Kidney (tissue), 14 donors: ENCODE data around the gene FKBP1B. TPM values are rescaled to one million over a fixed set of nuclear protein-coding genes. Genes with fewer than 3 reads are reported as not detected.

ENCODE experiments used
- DNase-seq, 5 donors: peaks; one replicate each; pipeline ENCODE4 v3.0.0-alpha.2; 2013 to 2020
- FAIRE-seq: peaks from 2 replicates; lab custom pipeline; 2012; peaks lifted over from hg19 to GRCh38; lab: Jason Lieb, UNC
- H3K27ac ChIP-seq, 2 donors: one replicate each; pipeline ENCODE4 v1.7.0; 2013; ENCODE audit warnings: low read depth in 2 of 2, low read length in 2 of 2, inconsistent platforms in 1 of 2
- H3K27me3 ChIP-seq: one replicate; pipeline ENCODE4 v1.7.1; 2013; ENCODE audit warnings: low read length, inconsistent platforms; ENCODE audit not compliant: control insufficient read depth, insufficient read depth
- H3K36me3 ChIP-seq, 3 donors: one replicate each; pipeline versions ENCODE4 v1.7.0 to v1.7.1; 2013; ENCODE audit warnings: low read length in 3 of 3, control low read depth in 1 of 3, inconsistent platforms in 1 of 3; ENCODE audit not compliant: insufficient read depth in 3 of 3, control insufficient read depth in 2 of 3
- H3K4me1 ChIP-seq, 3 donors: one replicate each; pipeline versions ENCODE4 v1.7.0 to v1.7.1; 2013; ENCODE audit warnings: low read length in 3 of 3, inconsistent platforms in 1 of 3, low read depth in 1 of 3; ENCODE audit not compliant: control insufficient read depth in 2 of 3, insufficient read depth in 2 of 3
- H3K4me3 ChIP-seq, 3 donors: one replicate each; pipeline versions ENCODE4 v1.7.0 to v1.8.1; 2013; ENCODE audit warnings: low read length in 3 of 3, control low read depth in 1 of 3, inconsistent platforms in 1 of 3
- H3K9ac ChIP-seq, 3 donors: one replicate each; pipeline versions ENCODE4 v1.7.0 to v1.7.1; 2013; ENCODE audit warnings: low read length in 3 of 3, control low read depth in 1 of 3, inconsistent platforms in 1 of 3
- H3K9me3 ChIP-seq, 3 donors: one replicate each; pipeline versions ENCODE4 v1.7.0 to v1.7.1; 2013; ENCODE audit warnings: low read length in 3 of 3, control low read depth in 1 of 3, inconsistent platforms in 1 of 3; ENCODE audit not compliant: control insufficient read depth in 2 of 3, insufficient read depth in 1 of 3
- CTCF ChIP-seq: IDR thresholded peaks from 3 replicates; pipeline ENCODE4 v1.5.1; 2012; ENCODE audit warnings: mild to moderate bottlenecking, moderate library complexity, borderline replicate concordance; ENCODE audit not compliant: insufficient read depth; ENCODE audit errors: extremely low read depth
- intact Hi-C: fragments of 100-400 bp; cut with DNase I; formaldehyde crosslinking; loops from one replicate; pipeline ENCODE4 v1.11.1; 2022
- polyA plus RNA-seq: library from polyadenylated mRNA; stranded (reverse); fragments of 350-450 nt; fragmentation: Illumina TruSeq; extraction: RNeasy Lipid Tissue Mini Kit (QIAGEN cat#74804); gene quantifications from one replicate; pipeline ENCODE4 v1.2.3, GENCODE V29; 2014; ENCODE audit warnings: low read depth, low replicate concordance; ENCODE audit not compliant: insufficient read depth
- total RNA-seq: library from RNA; stranded (reverse); fragmentation: NEBNext Ultra II Directional; extraction: Animal tissue kit (Norgen Biotek cat#: 25700); gene quantifications from one replicate; pipeline ENCODE4 v1.2.1, GENCODE V29; 2021
- donor health status: control.
- donor health status: control.
- donor health status: control.
- donor health status: control.
- donor health status: control.
- donor health status: DM: yes; HTN: yes; CAD: no.
- donor health status: Normal renal cell carcinoma (clear cell type).

FKBP1B gene
- total and polyA plus RNA-seq, 2 donors from 2014 or later = 11.8 to 19.8 TPM

- TF ChIP-seq CTCF = no peak
- H3K9me3 ChIP-seq = no peaks in the 10 kb centered on the region
- peak in 1 of 5 donors; percentile 1 for DNase-seq
- FAIRE-seq = no peak
- H3K27me3 ChIP-seq = no peaks in the 10 kb centered on the region
- H3K4me1 ChIP-seq = peaks cover 0 to 13% (median 8%) of the 10 kb centered on the region in 3 donors
- peak overlapping the region; percentile 86 to 94 (median 93) for H3K4me3 ChIP-seq
- no peak overlapping the region for H3K27ac ChIP-seq
- peak overlapping the region; percentile 62 to 94 (median 77) for H3K9ac ChIP-seq
- no peaks in the 10 kb centered on the region for H3K36me3 ChIP-seq
- intact Hi-C loops = no loop called here
Observed at GRCh38 chr2:24046599-24046929, 3.0 kb upstream of the FKBP1B start.

- intact Hi-C loops = no loop called here
Observed at GRCh38 chr2:24046930-24047702, 2.4 kb upstream of the FKBP1B start, which contains the start of gene WDCP. WDCP (minus strand) TSS chr2:24047391; CDS start chr2:24039494, 7,897 bp downstream.

GRCh38 chr2:24047703-24048033 is 1.9 kb upstream of the FKBP1B start:
- intact Hi-C loops = no loop called here
- Histone ChIP-seq H3K27me3 (no peaks in the 10 kb centered on the region), H3K36me3 (no peaks in the 10 kb centered on the region), H3K4me3 (peak overlapping the region; percentile 17 to 94 (median 49)), H3K27ac (no peak overlapping the region), H3K9me3 (no peaks in the 10 kb centered on the region), H3K9ac (peak overlapping the region in 1 of 3 donors; percentile 28), H3K4me1 (peaks cover 0 to 13% (median 8%) of the 10 kb centered on the region in 3 donors)
- DNase-seq (peak in 1 of 5 donors; percentile 6), FAIRE-seq (no peak)
- no peak for TF ChIP-seq CTCF

More at GRCh38 chr2:24046930-24047702, 2.4 kb upstream of the FKBP1B start, which contains the start of gene WDCP:
- peak within 1 kb of the TSS; percentile 86 to 94 (median 93) for H3K4me3 ChIP-seq
- no peak for TF ChIP-seq CTCF
- DNase-seq (peak; percentile 96 to 99 (median 98)), FAIRE-seq (peak; percentile 90)
- no peaks in the 10 kb centered on the region for H3K36me3 ChIP-seq
- peak within 1 kb of the TSS in 1 of 2 donors; percentile 60 for H3K27ac ChIP-seq
- H3K27me3 ChIP-seq = no peaks in the 10 kb centered on the region
- peaks cover 0 to 13% (median 8%) of the 10 kb centered on the region in 3 donors for H3K4me1 ChIP-seq
- peak within 1 kb of the TSS; percentile 62 to 94 (median 77) for H3K9ac ChIP-seq
- no peaks in the 10 kb centered on the region for H3K9me3 ChIP-seq
